ENCODE measurements around the gene ZBTB40.

ZBTB40 gene

DNA sequence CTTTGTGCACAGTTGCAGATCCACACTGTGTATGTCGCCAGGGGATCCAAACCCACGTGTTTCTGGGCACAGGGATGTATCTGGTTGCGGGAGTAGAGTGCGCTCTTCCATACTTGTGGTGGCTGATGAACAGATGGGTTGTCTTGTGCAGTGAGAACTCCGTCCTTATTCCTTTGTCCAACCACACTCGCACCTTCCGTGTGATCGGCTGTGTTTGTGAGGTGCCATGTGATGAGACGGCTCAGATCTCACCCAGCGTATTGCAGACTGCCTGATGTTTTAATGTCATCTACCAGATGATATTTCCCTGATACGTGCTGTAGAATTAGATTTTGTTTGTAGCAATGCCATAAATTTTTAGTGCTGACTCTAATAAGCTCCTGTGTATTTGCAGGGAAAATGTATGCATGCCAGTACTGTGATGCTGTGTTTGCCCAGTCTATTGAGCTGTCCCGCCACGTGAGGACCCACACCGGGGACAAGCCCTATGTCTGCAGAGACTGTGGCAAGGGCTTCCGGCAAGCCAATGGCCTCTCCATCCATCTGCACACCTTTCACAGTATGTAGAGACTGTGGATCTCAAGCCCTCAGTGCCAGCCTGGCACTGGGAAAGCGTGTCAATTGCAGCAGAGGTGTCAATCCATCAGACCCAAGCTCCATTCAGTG is 65.4 kb downstream of the ZBTB40 start:
- no peak overlapping the region for H3K4me3 ChIP-seq (ENCODE audit: low read depth, low read length)
- TF ChIP-seq, protein P1, sequence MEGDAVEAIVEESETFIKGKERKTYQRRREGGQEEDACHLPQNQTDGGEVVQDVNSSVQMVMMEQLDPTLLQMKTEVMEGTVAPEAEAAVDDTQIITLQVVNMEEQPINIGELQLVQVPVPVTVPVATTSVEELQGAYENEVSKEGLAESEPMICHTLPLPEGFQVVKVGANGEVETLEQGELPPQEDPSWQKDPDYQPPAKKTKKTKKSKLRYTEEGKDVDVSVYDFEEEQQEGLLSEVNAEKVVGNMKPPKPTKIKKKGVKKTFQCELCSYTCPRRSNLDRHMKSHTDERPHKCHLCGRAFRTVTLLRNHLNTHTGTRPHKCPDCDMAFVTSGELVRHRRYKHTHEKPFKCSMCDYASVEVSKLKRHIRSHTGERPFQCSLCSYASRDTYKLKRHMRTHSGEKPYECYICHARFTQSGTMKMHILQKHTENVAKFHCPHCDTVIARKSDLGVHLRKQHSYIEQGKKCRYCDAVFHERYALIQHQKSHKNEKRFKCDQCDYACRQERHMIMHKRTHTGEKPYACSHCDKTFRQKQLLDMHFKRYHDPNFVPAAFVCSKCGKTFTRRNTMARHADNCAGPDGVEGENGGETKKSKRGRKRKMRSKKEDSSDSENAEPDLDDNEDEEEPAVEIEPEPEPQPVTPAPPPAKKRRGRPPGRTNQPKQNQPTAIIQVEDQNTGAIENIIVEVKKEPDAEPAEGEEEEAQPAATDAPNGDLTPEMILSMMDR (IDR thresholded peaks at IDR 0.05; ENCODE audit: low read depth, low read length, missing control alignments), result no peak
- no peak for DNase-seq (ENCODE audit: low read depth)

DNA sequence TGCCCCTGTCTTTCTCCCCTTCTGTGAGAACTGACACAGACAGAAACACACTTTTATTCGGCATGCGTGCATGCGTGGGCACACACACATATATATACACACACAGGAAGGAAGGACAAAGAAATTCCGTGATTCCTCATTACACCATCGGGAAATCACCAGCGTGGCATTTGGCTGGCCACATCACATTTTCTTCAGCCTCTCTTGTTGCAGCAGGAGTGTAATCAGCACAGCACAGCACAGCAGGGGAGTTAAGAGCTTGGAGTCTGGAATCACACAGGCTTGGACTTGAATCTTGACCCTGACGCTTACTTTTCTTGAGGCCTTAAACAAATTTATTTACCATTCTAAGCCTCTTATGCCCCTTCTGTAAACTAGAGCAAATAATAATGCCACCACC is 66.3 kb downstream of the ZBTB40 start:
- no peak overlapping the region for H3K4me3 ChIP-seq (ENCODE audit: low read depth, low read length)
- TF ChIP-seq, protein P1 (IDR thresholded peaks at IDR 0.05; ENCODE audit: low read depth, low read length, missing control alignments), result no peak
- no peak for DNase-seq (ENCODE audit: low read depth)

DNA sequence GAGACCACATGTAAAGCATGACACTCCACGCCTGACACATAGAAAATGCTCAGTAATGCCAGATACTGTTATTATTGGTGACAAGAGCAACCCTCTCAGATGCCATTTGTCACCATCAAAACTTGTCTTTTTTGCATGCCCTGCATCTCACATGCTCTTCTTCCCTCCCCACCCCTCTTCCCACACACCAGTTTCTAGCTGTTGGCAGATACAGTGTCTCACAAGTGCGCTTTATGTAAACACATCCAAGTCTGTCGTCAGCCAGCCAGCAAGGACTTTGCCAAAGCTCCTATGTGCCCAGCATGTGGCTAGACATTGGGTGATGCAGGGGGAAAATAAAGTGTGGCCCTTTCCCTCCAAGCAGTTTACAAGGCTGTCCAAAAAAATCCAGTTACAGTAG is 66.7 kb downstream of the ZBTB40 start:
- no peak for DNase-seq (ENCODE audit: low read depth)

DNA sequence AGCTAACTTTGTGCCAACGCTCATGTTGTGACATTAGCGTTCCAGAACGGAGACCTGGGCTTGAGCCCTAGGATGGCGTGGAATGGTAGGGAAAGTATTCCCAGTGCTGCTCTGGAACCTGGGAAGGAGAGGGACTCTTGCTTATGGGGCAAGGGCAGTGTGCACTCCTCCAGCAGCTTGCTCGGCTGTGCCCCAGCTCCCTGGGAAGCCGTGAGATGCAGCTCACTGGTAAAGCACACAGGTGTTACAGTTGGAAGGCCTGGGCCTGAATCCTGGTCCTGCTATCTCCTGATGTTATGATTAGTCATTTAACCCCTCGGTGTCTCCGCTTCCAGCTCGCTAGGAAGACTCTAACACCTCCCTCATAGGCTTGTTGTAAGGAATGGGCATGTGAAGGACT is 69.2 kb downstream of the ZBTB40 start:
- DNase-seq (ENCODE audit: low read depth), result no peak
- H3K4me3 ChIP-seq (ENCODE audit: low read depth, low read length), result no peak overlapping the region
- TF ChIP-seq, protein P1 (IDR thresholded peaks at IDR 0.05; ENCODE audit: low read depth, low read length, missing control alignments), result no peak

More for the DNA sequence above, 66.7 kb downstream of the ZBTB40 start:
- TF ChIP-seq, protein P1 (IDR thresholded peaks at IDR 0.05; ENCODE audit: low read depth, low read length, missing control alignments), result no peak
- H3K4me3 ChIP-seq (ENCODE audit: low read depth, low read length), result no peak overlapping the region

DNA sequence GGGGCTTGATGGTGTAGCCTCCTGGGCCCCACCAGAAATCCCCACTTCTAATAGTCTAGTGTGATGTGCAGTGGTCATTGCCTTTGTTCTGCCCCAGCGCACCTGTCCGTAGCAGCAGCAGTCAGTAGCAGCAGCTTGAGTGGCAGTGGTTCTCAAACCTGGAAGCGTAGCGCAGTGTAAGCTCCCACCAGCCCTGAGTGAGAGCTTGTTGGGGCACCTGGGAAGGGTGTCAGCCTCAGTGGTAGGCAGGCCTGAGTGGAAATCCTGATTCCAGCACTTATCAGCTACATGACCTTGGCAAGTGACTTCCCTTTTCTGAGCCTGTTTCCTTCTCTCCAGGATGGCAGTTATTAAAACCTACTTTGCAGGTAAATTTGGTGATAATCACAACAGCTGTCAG is 70.0 kb downstream of the ZBTB40 start:
- H3K4me3 ChIP-seq (ENCODE audit: low read depth, low read length), result no peak overlapping the region
- TF ChIP-seq, protein P1 (IDR thresholded peaks at IDR 0.05; ENCODE audit: low read depth, low read length, missing control alignments), result no peak

GRCh38 chr1:22522221-22522743 is 70.6 kb downstream of the ZBTB40 start:
- no peak for DNase-seq (ENCODE audit: low read depth)
- no peak overlapping the region for H3K4me3 ChIP-seq (ENCODE audit: low read depth, low read length)
- TF ChIP-seq, protein P1 (IDR thresholded peaks at IDR 0.05; ENCODE audit: low read depth, low read length, missing control alignments), result no peak

More for the DNA sequence above, 70.0 kb downstream of the ZBTB40 start:
- no peak for DNase-seq (ENCODE audit: low read depth)

- DNase-seq (ENCODE audit: low read depth), result no peak
- TF ChIP-seq, protein P1 (IDR thresholded peaks at IDR 0.05; ENCODE audit: low read depth, low read length, missing control alignments), result no peak
Observed at GRCh38 chr1:22524481-22524880, 72.8 kb downstream of the ZBTB40 start.

More at GRCh38 chr1:22524481-22524880, 72.8 kb downstream of the ZBTB40 start:
- H3K4me3 ChIP-seq (ENCODE audit: low read depth, low read length), result no peak overlapping the region
